Measurements from ENCODE around the gene NHLRC2. TPM values are rescaled to one million over a fixed set of nuclear protein-coding genes. Genes with fewer than 3 reads are reported as not detected.

NHLRC2 gene
- polyA plus RNA-seq, 3 donors = 2.8 to 6.9 (median 5.3) TPM

- peaks cover 0 to 2% (median 0%) of the 10 kb centered on the region in 3 donors for H3K27me3 Mint-ChIP-seq (ENCODE audit: low read depth in 3 of 3)
- H3K27me3 ChIP-seq (ENCODE audit: control insufficient read depth in 2 of 2, insufficient read depth in 2 of 2, low read length in 2 of 2) = no peaks in the 10 kb centered on the region
- H3K79me2 ChIP-seq (ENCODE audit: insufficient read depth, low read length) = peaks cover 43% of the 10 kb centered on the region
- H3K36me3 Mint-ChIP-seq = peaks cover 28 to 37% of the 10 kb centered on the region in 2 donors
- intact Hi-C loops (cut with micrococcal nuclease) = no loop called here
- no peak for TF ChIP-seq CTCF (IDR thresholded peaks at IDR 0.05)
- H3K4me3 ChIP-seq (replicated peaks in 1 of 3; ENCODE audit: low read depth in 2 of 3, low read length in 3 of 3) = no peak overlapping the region
- no peak overlapping the region for H3K27ac ChIP-seq (ENCODE audit: low read depth in 1 of 2, low read length in 2 of 2)
- no CpG with 5 or more reads among the region's 1 CpG for WGBS (ENCODE audit: insufficient coverage)
- peak overlapping the region in 1 of 7 donors; percentile 41 for H3K27ac Mint-ChIP-seq
- H3K4me1 ChIP-seq (ENCODE audit: control insufficient read depth in 1 of 2, insufficient read depth in 2 of 2, low read length in 2 of 2) = no peaks in the 10 kb centered on the region
- H3K36me3 ChIP-seq (replicated peaks in 1 of 2; ENCODE audit: control insufficient read depth in 1 of 2, insufficient read depth in 2 of 2, low read length in 2 of 2) = peaks cover 12 to 21% of the 10 kb centered on the region in 2 donors
- no peak overlapping the region for H2AFZ ChIP-seq (ENCODE audit: insufficient read depth, low read depth, low read length, poor library complexity, severe bottlenecking)
- H4K20me1 ChIP-seq (ENCODE audit: insufficient read depth, low read length) = peaks cover 20% of the 10 kb centered on the region
- no peak overlapping the region for H3K9ac ChIP-seq (ENCODE audit: insufficient read depth, low read length, poor library complexity, severe bottlenecking)
- DNase-seq = no peak
- peaks cover 0 to 3% (median 0%) of the 10 kb centered on the region in 7 donors for H3K9me3 Mint-ChIP-seq
- no peak overlapping the region for H3K4me2 ChIP-seq (replicated peaks; ENCODE audit: extremely low read depth, low read length, poor library complexity, severe bottlenecking)
- H3K4me1 Mint-ChIP-seq = peaks cover 11% of the 10 kb centered on the region
- no peaks in the 10 kb centered on the region for H3K9me3 ChIP-seq (replicated peaks in 1 of 2; ENCODE audit: control insufficient read depth in 1 of 2, insufficient read depth in 1 of 2, low read length in 2 of 2)
- no peak overlapping the region for H3K4me3 Mint-ChIP-seq
Observed at GRCh38 chr10:113875212-113875611, 20.8 kb downstream of the NHLRC2 start.

- DNase-seq = no peak
- no peak for TF ChIP-seq CTCF (IDR thresholded peaks at IDR 0.05)
- Histone ChIP-seq H3K4me3 (replicated peaks in 1 of 3; ENCODE audit: low read depth in 2 of 3, low read length in 3 of 3) (no peak overlapping the region), H3K9ac (ENCODE audit: insufficient read depth, low read length, poor library complexity, severe bottlenecking) (no peak overlapping the region), H3K27me3 (ENCODE audit: control insufficient read depth in 2 of 2, insufficient read depth in 2 of 2, low read length in 2 of 2) (no peaks in the 10 kb centered on the region), H2AFZ (ENCODE audit: insufficient read depth, low read depth, low read length, poor library complexity, severe bottlenecking) (no peak overlapping the region), H4K20me1 (ENCODE audit: insufficient read depth, low read length) (peaks cover 12% of the 10 kb centered on the region), H3K27ac (ENCODE audit: low read depth in 1 of 2, low read length in 2 of 2) (no peak overlapping the region), H3K4me1 (ENCODE audit: control insufficient read depth in 1 of 2, insufficient read depth in 2 of 2, low read length in 2 of 2) (no peaks in the 10 kb centered on the region), H3K9me3 (replicated peaks in 1 of 2; ENCODE audit: control insufficient read depth in 1 of 2, insufficient read depth in 1 of 2, low read length in 2 of 2) (no peaks in the 10 kb centered on the region), H3K36me3 (replicated peaks in 1 of 2; ENCODE audit: control insufficient read depth in 1 of 2, insufficient read depth in 2 of 2, low read length in 2 of 2) (peaks cover 20% of the 10 kb centered on the region in 2 donors), H3K4me2 (replicated peaks; ENCODE audit: extremely low read depth, low read length, poor library complexity, severe bottlenecking) (no peak overlapping the region), H3K79me2 (ENCODE audit: insufficient read depth, low read length) (peaks cover 31% of the 10 kb centered on the region)
- no peak overlapping the region for H3K4me3 Mint-ChIP-seq
- H3K9me3 Mint-ChIP-seq = peaks cover 0 to 3% (median 0%) of the 10 kb centered on the region in 7 donors
- H3K27me3 Mint-ChIP-seq (ENCODE audit: low read depth in 3 of 3) = peaks cover 0 to 2% (median 0%) of the 10 kb centered on the region in 3 donors
- peaks cover 32 to 41% of the 10 kb centered on the region in 2 donors for H3K36me3 Mint-ChIP-seq
- no CpG with 5 or more reads among the region's 3 CpGs for WGBS (ENCODE audit: insufficient coverage)
- H3K4me1 Mint-ChIP-seq = peaks cover 11% of the 10 kb centered on the region
- no peak overlapping the region for H3K27ac Mint-ChIP-seq
- intact Hi-C loops (cut with micrococcal nuclease) = no loop called here
Observed at GRCh38 chr10:113876461-113876860, 22.0 kb downstream of the NHLRC2 start.

Measured in CD14-positive monocyte (primary cell).